GM23338 (cell line): ENCODE results near the gene PCSK2. TPM values are rescaled to one million over a fixed set of nuclear protein-coding genes. Genes with fewer than 3 reads are reported as not detected.

Experiments used
- ATAC-seq: fragments of 200-7000 bp; cut with Tn5 transposase; 3 replicates; pipeline ENCODE4 v1.9.1; 2020
- DNase-seq: peaks from one replicate; pipeline ENCODE4 v3.0.0-alpha.2; 2015; ENCODE audit warnings: low spot score
- H2AFZ ChIP-seq: fragments of 200-600 bp; sonication (generic); 2 replicates; pipeline ENCODE4 v1.8.0; 2016; ENCODE audit warnings: antibody characterized with exemption, mild to moderate bottlenecking, moderate library complexity
- H3F3A ChIP-seq: fragments of 200-600 bp; sonication (generic); replicated peaks from 2 replicates; pipeline ENCODE4 v1.8.0; 2017; ENCODE audit warnings: antibody characterized with exemption, mixed run types, low read depth
- H3K27ac ChIP-seq: fragments of 200-600 bp; sonication (generic); 2 replicates; pipeline ENCODE4 v1.6.1; 2016; ENCODE audit warnings: low read depth
- H3K27me3 ChIP-seq: fragments of 200-600 bp; sonication (generic); 2 replicates; pipeline ENCODE4 v1.8.0; 2016; ENCODE audit warnings: mild to moderate bottlenecking, mixed run types, moderate library complexity; ENCODE audit not compliant: insufficient read depth
- H3K36me3 ChIP-seq: fragments of 200-600 bp; sonication (generic); 2 replicates; pipeline ENCODE4 v1.8.0; 2016; ENCODE audit warnings: mild to moderate bottlenecking; ENCODE audit not compliant: insufficient read depth
- H3K4me1 ChIP-seq: fragments of 200-600 bp; sonication (generic); 2 replicates; pipeline ENCODE4 v1.8.0; 2016; ENCODE audit warnings: mild to moderate bottlenecking, moderate library complexity; ENCODE audit not compliant: insufficient read depth
- H3K4me2 ChIP-seq: fragments of 200-600 bp; sonication (generic); 2 replicates; pipeline ENCODE4 v1.7.1; 2017; ENCODE audit warnings: mixed run types
- H3K4me3 ChIP-seq: fragments of 200-600 bp; sonication (generic); 2 replicates; pipeline ENCODE4 v1.6.1; 2016; ENCODE audit warnings: mixed run types
- H3K79me2 ChIP-seq: fragments of 200-600 bp; sonication (generic); replicated peaks from 2 replicates; pipeline ENCODE4 v1.8.0; 2017; ENCODE audit warnings: mild to moderate bottlenecking; ENCODE audit not compliant: insufficient read depth
- H3K9me2 ChIP-seq: fragments of 200-600 bp; sonication (generic); 2 replicates; pipeline ENCODE4 v1.8.0; 2017; ENCODE audit not compliant: insufficient read depth
- H4K20me1 ChIP-seq: fragments of 200-600 bp; sonication (generic); replicated peaks from 2 replicates; pipeline ENCODE4 v1.8.0; 2017; ENCODE audit warnings: mild to moderate bottlenecking; ENCODE audit not compliant: insufficient read depth
- H3K27ac Mint-ChIP-seq: 2 replicates; pipeline ENCODE4 v1.8.0; 2020; ENCODE audit warnings: inconsistent platforms, mild to moderate bottlenecking, moderate library complexity, mixed read lengths
- H3K27me3 Mint-ChIP-seq: 3 replicates; pipeline ENCODE4 v1.8.0; 2022; ENCODE audit warnings: low read depth, mild to moderate bottlenecking, moderate library complexity, mixed read lengths, inconsistent platforms; ENCODE audit not compliant: insufficient read depth, poor library complexity
- H3K36me3 Mint-ChIP-seq: 3 replicates; pipeline ENCODE4 v1.8.0; 2021; ENCODE audit warnings: low read depth, mild to moderate bottlenecking, inconsistent platforms, moderate library complexity, mixed read lengths
- H3K4me1 Mint-ChIP-seq: 3 replicates; pipeline ENCODE4 v1.8.0; 2020; ENCODE audit warnings: mild to moderate bottlenecking, inconsistent platforms, mixed read lengths
- H3K4me3 Mint-ChIP-seq: 3 replicates; pipeline ENCODE4 v1.8.0; 2021; ENCODE audit warnings: moderate library complexity, mild to moderate bottlenecking, inconsistent platforms, mixed read lengths
- H3K9me3 Mint-ChIP-seq: 3 replicates; pipeline ENCODE4 v1.8.0; 2020; ENCODE audit warnings: moderate library complexity, mild to moderate bottlenecking, inconsistent platforms, mixed read lengths
- CREB1 ChIP-seq: fragments of 250-450 bp; sonication (Bioruptor Pico); IDR thresholded peaks from 2 replicates; pipeline ENCODE4 v1.5.0; 2020; ENCODE audit warnings: low read depth, mild to moderate bottlenecking, moderate library complexity
- EZH2 ChIP-seq: fragments of 200-600 bp; sonication (generic); IDR thresholded peaks from one replicate; pipeline ENCODE4 v1.8.0; 2017; ENCODE audit warnings: antibody characterized with exemption, mild to moderate bottlenecking, low read depth; ENCODE audit not compliant: unreplicated experiment
- EZH2phosphoT487 ChIP-seq: fragments of 200-600 bp; sonication (generic); IDR thresholded peaks from one replicate; pipeline ENCODE4 v1.8.1; 2018; ENCODE audit warnings: antibody characterized with exemption; ENCODE audit not compliant: unreplicated experiment
- JUNB ChIP-seq: IDR thresholded peaks from one replicate; pipeline ENCODE4 v1.6.1; 2016; ENCODE audit warnings: antibody characterized with exemption; ENCODE audit not compliant: unreplicated experiment
- NANOG ChIP-seq: IDR thresholded peaks from 2 replicates; pipeline ENCODE4 v1.6.1; 2016; ENCODE audit warnings: antibody characterized with exemption, borderline replicate concordance
- POLR2AphosphoS5 ChIP-seq: IDR thresholded peaks from 2 replicates; pipeline ENCODE4 v1.6.1; 2016; ENCODE audit warnings: antibody characterized with exemption, low read depth
- STAT1 ChIP-seq: IDR thresholded peaks from one replicate; pipeline ENCODE4 v1.6.1; 2016; ENCODE audit warnings: antibody characterized with exemption; ENCODE audit not compliant: unreplicated experiment
- ZNF114 ChIP-seq: fragments of 250-450 bp; sonication (Bioruptor Pico); IDR thresholded peaks from 2 replicates; pipeline ENCODE4 v1.5.0; 2020; ENCODE audit warnings: mild to moderate bottlenecking, moderate library complexity
- ZNF331 ChIP-seq: fragments of 250-450 bp; sonication (Bioruptor Pico); IDR thresholded peaks from 2 replicates; pipeline ENCODE4 v1.5.0; 2020; ENCODE audit warnings: low read depth, mild to moderate bottlenecking, moderate library complexity
- polyA plus RNA-seq: library from polyadenylated mRNA; unstranded; fragments of >200 nt; fragmentation: Nextera tagmentation; extraction: Ambion mirVana; gene quantifications from 2 replicates; pipeline ENCODE4 v1.2.1, GENCODE V29; 2016
- total RNA-seq: library from RNA; depleted of rRNA; stranded (reverse); fragments of >200 nt; shearing (Covaris generic); gene quantifications from 2 replicates; pipeline ENCODE4 v1.2.3, GENCODE V29; 2014
- TF ChIP-seq, protein P1 (sequence below): IDR thresholded peaks from 2 replicates; pipeline ENCODE4 v1.6.1; 2016; ENCODE audit warnings: antibody characterized with exemption
- TF ChIP-seq, protein P2 (sequence below), 2 experiments: fragments of 200-600 bp in 1 of 2; sonication (generic) in 1 of 2; conservative IDR thresholded peaks; 2 replicates each; pipeline versions ENCODE4 v1.5.1 to v1.6.1; 2016 to 2017; ENCODE audit warnings: antibody characterized with exemption in 2 of 2, low read depth in 2 of 2, mild to moderate bottlenecking in 2 of 2, moderate library complexity in 1 of 2
- TF ChIP-seq, protein P3 (sequence below): fragments of 250-450 bp; sonication (Bioruptor Pico); IDR thresholded peaks from 2 replicates; pipeline ENCODE4 v1.5.0; 2020; ENCODE audit warnings: mild to moderate bottlenecking, moderate library complexity

PCSK2 gene
- total and polyA plus RNA-seq, 2 experiments from 2014 or later: 0.37 to 1.1 TPM

DNA sequence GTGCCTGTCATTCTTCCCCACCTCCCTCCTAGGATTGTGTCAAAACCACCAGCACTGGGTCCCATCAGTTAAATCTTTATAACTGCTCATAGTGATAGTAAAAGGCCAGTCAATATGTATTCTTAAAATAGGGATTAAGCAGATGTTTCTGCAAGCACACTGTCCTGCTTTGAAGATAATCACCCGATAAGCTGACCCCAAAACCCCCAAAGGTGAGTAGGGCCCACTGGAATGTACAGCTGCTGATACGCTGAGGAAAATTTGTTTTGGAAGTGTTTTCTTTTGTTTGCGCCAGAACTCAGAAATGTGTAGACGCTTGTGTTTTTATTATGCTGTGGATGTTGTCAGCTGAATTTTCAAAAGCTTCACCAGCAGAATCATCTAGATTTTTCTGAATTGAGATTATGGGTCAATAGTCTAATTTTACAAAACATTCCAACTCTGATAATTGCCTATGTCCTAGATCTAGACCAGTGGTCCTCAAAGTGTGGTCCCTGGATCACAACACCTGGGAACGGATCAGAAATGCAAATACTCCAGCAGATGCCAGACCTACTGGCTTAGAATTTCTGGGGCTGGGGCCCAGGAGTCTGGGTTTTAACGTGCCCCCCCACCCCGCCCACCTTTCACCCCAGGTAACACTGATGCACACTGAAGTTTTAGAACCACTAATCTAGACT is 292.9 kb downstream of the PCSK2 start:
- peaks cover 4% of the 10 kb centered on the region; the same call in 2 of the 3 replicates for H3K4me1 Mint-ChIP-seq
- Histone ChIP-seq H2AFZ (no peak overlapping the region), H3K4me2 (no peak overlapping the region), H3K9me2 (no peaks in the 10 kb centered on the region), H4K20me1 (no peaks in the 10 kb centered on the region), H3K27ac (no peak overlapping the region), H3K79me2 (no peaks in the 10 kb centered on the region), H3K4me3 (no peak overlapping the region), H3K36me3 (no peaks in the 10 kb centered on the region), H3K4me1 (no peaks in the 10 kb centered on the region), H3K27me3 (no peaks in the 10 kb centered on the region), H3F3A (no peaks in the 10 kb centered on the region)
- no peaks in the 10 kb centered on the region for H3K36me3 Mint-ChIP-seq
- ATAC-seq (no peak), DNase-seq (no peak)
- H3K4me3 Mint-ChIP-seq: no peak overlapping the region
- no peaks in the 10 kb centered on the region for H3K27me3 Mint-ChIP-seq
- no peak overlapping the region for H3K27ac Mint-ChIP-seq
- TF ChIP-seq, protein P1, sequence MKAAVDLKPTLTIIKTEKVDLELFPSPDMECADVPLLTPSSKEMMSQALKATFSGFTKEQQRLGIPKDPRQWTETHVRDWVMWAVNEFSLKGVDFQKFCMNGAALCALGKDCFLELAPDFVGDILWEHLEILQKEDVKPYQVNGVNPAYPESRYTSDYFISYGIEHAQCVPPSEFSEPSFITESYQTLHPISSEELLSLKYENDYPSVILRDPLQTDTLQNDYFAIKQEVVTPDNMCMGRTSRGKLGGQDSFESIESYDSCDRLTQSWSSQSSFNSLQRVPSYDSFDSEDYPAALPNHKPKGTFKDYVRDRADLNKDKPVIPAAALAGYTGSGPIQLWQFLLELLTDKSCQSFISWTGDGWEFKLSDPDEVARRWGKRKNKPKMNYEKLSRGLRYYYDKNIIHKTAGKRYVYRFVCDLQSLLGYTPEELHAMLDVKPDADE: no peak
- TF ChIP-seq, protein P2, sequence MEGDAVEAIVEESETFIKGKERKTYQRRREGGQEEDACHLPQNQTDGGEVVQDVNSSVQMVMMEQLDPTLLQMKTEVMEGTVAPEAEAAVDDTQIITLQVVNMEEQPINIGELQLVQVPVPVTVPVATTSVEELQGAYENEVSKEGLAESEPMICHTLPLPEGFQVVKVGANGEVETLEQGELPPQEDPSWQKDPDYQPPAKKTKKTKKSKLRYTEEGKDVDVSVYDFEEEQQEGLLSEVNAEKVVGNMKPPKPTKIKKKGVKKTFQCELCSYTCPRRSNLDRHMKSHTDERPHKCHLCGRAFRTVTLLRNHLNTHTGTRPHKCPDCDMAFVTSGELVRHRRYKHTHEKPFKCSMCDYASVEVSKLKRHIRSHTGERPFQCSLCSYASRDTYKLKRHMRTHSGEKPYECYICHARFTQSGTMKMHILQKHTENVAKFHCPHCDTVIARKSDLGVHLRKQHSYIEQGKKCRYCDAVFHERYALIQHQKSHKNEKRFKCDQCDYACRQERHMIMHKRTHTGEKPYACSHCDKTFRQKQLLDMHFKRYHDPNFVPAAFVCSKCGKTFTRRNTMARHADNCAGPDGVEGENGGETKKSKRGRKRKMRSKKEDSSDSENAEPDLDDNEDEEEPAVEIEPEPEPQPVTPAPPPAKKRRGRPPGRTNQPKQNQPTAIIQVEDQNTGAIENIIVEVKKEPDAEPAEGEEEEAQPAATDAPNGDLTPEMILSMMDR (conservative IDR thresholded peaks at IDR 0.05; ENCODE audit: low read depth in 2 of 2): no peak
- TF ChIP-seq, protein P3, sequence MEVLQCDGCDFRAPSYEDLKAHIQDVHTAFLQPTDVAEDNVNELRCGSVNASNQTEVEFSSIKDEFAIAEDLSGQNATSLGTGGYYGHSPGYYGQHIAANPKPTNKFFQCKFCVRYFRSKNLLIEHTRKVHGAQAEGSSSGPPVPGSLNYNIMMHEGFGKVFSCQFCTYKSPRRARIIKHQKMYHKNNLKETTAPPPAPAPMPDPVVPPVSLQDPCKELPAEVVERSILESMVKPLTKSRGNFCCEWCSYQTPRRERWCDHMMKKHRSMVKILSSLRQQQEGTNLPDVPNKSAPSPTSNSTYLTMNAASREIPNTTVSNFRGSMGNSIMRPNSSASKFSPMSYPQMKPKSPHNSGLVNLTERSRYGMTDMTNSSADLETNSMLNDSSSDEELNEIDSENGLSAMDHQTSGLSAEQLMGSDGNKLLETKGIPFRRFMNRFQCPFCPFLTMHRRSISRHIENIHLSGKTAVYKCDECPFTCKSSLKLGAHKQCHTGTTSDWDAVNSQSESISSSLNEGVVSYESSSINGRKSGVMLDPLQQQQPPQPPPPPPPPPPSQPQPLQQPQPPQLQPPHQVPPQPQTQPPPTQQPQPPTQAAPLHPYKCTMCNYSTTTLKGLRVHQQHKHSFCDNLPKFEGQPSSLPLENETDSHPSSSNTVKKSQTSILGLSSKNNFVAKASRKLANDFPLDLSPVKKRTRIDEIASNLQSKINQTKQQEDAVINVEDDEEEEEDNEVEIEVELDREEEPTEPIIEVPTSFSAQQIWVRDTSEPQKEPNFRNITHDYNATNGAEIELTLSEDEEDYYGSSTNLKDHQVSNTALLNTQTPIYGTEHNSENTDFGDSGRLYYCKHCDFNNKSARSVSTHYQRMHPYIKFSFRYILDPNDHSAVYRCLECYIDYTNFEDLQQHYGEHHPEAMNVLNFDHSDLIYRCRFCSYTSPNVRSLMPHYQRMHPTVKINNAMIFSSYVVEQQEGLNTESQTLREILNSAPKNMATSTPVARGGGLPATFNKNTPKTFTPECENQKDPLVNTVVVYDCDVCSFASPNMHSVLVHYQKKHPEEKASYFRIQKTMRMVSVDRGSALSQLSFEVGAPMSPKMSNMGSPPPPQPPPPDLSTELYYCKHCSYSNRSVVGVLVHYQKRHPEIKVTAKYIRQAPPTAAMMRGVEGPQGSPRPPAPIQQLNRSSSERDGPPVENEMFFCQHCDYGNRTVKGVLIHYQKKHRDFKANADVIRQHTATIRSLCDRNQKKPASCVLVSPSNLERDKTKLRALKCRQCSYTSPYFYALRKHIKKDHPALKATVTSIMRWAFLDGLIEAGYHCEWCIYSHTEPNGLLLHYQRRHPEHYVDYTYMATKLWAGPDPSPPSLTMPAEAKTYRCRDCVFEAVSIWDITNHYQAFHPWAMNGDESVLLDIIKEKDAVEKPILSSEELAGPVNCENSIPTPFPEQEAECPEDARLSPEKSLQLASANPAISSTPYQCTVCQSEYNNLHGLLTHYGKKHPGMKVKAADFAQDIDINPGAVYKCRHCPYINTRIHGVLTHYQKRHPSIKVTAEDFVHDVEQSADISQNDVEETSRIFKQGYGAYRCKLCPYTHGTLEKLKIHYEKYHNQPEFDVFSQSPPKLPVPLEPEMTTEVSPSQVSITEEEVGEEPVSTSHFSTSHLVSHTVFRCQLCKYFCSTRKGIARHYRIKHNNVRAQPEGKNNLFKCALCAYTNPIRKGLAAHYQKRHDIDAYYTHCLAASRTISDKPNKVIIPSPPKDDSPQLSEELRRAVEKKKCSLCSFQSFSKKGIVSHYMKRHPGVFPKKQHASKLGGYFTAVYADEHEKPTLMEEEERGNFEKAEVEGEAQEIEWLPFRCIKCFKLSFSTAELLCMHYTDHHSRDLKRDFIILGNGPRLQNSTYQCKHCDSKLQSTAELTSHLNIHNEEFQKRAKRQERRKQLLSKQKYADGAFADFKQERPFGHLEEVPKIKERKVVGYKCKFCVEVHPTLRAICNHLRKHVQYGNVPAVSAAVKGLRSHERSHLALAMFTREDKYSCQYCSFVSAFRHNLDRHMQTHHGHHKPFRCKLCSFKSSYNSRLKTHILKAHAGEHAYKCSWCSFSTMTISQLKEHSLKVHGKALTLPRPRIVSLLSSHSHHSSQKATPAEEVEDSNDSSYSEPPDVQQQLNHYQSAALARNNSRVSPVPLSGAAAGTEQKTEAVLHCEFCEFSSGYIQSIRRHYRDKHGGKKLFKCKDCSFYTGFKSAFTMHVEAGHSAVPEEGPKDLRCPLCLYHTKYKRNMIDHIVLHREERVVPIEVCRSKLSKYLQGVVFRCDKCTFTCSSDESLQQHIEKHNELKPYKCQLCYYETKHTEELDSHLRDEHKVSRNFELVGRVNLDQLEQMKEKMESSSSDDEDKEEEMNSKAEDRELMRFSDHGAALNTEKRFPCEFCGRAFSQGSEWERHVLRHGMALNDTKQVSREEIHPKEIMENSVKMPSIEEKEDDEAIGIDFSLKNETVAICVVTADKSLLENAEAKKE: no peak
- TF ChIP-seq EZH2: no peak
- TF ChIP-seq ZNF331 (CRISPR knock-in tag): no peak
- TF ChIP-seq EZH2phosphoT487: no peak
- no peak for TF ChIP-seq NANOG
- TF ChIP-seq POLR2AphosphoS5: no peak
- TF ChIP-seq CREB1 (CRISPR knock-in tag): no peak
- no peak for TF ChIP-seq STAT1
- no peak for TF ChIP-seq ZNF114 (CRISPR knock-in tag)
- no peak for TF ChIP-seq JUNB
- H3K9me3 Mint-ChIP-seq: no peaks in the 10 kb centered on the region
